COLO668 (cell line): Measurements from ENCODE around the gene KIAA1549.

Experiments
- DNase-seq: peaks from one replicate; lab custom pipeline; 2025; ENCODE audit not compliant: unreplicated experiment; lab: John Stamatoyannopoulos, UW

The KIAA1549 gene

DNA sequence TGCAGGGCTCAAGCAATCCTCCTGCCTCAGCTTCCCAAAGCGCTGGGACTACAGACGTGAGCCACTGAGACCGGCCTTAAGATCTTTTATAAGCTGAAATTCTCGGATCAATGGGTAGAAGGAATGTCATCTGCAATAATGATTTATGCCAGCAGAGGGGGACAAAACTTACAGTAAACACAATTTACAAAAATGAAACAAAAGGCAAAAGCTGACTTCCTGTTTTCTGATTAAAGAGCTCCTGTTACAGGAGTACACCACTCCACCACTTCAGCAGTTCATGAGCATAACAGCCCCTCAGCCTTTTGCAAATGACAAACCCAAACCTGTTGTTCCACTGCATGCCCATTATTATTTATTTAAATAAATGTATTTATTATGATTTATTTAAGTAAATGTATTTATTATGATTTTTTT lies 94.7 kb downstream of the KIAA1549 start:
- peak; percentile 31 for DNase-seq

DNA sequence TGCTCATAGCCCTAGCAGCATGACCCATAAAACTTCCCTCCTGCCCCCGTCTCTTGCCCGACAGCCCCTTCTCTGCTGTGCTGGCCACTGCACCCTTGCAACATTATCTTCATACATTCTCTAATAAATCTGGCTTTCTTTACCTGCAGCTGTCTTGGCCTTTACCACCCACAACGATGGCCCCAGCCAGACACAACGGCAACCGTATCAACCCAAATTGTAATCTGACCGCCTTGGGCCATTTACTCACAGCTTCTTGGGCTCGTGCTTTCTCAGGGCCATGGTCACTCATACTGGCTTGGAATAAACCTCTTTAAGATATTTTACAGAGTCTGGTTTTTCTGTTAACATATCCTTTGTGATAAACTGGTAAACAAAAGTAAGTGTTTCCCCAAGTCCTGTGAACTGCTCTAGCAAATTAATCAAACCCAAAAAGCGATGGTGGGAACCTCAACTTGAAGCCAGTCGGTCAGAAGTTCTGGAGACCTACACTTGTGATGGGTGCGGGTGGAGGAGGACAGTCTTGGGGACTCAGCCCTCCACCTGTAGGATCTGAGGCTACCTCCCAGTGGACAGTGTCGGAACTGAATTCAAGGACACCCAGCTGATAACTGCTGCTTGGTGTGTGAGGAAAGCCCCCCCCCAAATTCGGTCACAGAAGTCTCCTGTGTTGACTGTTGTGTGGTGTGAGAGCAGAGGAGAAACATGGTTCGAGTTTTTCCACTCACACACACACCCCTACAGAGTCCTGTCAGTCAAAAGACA lies 95.6 kb downstream of the KIAA1549 start:
- DNase-seq, result no peak

- no peak for DNase-seq
Measured at GRCh38 chr7:138882249-138882648, 98.9 kb downstream of the KIAA1549 start.

DNA sequence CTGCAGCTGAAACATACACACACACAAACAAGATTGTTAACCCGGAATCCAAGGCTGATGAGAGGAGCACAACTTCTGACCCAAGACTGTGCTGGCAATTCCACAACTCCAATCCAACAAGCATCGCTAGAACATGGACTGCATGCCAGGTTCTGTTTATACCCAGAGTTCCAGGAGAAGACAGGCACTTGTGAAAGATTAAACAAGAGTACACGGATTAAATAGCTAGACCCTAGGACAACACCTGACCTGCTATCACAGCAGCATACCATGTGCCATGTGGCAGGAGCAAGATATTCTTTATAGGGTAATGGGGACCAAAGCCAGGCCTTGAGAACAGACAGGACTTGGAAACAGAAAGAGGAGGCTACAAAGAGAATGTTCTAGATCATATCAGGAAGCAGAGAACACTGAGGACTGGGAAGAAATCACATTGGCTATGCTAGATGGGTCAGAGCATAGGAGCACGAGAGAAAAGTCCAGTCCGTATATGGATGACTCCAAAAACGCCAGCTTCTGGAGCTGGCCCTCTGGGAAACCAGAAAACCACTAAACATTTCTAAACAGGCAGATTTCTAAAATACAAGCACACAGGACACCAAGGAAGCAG lies 99.5 kb downstream of the KIAA1549 start:
- no peak for DNase-seq

DNA sequence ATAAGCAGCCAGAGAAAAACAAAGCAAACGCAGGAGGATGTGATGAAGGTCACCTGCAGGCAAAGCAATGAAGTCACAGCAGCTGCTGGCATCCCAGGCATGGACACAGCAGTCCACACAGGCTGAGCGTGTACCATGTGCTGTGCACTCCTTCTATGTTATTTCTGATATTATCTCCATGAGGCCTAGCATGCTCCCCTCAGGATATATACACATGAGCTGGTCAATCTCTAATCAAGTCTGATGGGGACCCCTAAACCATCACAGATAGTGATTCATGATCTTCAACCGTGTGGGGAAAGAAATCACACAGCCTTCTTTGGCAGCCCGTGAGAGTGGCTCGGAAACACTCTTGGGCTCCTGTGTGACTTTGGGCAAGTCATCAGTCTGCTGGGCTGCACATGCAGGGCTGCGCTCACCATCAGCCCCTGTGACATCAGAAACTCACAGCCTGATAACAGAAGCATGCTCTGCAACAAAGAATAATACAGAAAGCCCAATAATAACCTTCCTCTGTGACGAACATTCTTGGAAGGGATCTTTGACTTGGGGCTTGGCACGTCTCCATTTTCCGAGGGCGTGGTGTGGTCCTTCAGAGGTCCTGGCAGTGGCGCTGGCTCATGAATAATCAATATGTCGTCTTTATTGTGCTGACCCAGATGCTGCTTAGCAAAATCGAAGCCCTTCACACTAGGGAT lies 100.2 kb downstream of the KIAA1549 start:
- no peak for DNase-seq

DNA sequence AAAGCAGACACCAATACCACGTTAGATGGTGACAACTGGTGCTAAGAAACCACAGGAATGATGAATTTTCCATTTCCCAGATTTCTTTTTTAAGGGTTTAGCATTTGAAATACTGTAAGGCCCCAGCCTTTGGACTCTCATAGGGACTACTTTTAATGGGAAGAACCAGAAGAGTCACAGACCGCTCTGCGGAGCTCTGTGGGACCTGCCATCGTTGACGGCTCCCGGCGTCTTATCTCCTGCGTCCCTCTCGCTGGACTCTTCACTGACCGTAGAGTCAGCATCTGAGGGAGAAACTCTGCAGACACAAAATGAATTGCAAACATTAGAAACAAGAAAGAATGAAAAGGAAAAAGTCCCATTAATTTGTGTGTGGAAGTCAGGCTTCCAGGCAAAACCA lies 101.8 kb downstream of the KIAA1549 start:
- DNase-seq, result no peak

GRCh38 chr7:138878856-138879255 lies 102.3 kb downstream of the KIAA1549 start:
- DNase-seq, result no peak

- DNase-seq, result no peak
Measured at GRCh38 chr7:138878051-138878450, 103.1 kb downstream of the KIAA1549 start.

GRCh38 chr7:138876326-138876725 lies 104.9 kb downstream of the KIAA1549 start:
- no peak for DNase-seq

DNA sequence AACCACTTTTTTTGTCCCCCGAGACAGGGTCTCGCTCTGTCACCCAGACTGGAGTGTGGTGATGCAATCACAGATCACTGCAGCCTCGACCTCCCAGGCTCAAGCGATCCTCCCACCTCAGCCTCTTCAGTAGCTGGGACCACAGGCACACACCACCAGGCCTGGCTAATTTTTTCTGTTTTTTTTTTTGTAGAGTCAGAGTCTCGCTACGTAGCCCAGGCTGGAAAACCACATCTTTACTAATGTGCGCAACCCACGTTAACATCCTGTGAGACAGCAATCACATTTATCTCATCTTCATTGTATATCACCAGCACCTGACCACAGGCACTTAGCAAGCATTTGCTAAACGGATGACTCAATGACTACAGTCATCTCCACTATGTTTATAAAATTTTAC lies 105.4 kb downstream of the KIAA1549 start:
- no peak for DNase-seq

DNA sequence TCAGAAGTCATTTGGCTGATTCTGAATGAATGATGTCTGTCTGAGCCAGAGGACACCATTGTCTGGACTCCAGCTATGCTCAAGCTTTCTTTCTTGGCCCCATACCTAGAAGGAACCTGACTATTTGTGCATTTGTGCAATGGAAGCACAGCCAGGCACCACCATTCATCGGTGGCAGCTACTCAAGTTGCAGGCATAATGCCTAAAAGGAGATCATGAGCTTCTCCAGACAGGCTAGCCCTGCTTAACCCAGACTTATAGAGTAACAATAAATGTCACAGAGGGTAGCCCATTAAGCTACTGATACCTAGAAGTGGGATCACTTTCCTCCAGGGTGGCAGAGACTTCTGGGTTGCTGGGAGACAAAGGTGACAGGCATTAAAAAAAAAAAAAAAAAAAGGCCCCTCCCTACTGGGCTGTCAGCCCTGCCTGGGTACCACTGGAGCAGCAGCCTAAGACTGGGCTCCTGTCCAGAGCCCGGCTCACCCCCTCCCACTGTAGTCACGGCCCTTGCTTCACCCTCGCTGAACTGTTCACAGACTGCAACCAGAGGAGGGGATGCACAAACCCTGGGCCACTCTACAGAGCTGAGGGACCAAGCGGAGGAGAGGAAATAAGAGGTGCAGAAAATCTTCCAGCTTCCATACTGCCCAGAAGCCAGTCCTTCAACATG lies 107.8 kb downstream of the KIAA1549 start:
- DNase-seq, result no peak

DNA sequence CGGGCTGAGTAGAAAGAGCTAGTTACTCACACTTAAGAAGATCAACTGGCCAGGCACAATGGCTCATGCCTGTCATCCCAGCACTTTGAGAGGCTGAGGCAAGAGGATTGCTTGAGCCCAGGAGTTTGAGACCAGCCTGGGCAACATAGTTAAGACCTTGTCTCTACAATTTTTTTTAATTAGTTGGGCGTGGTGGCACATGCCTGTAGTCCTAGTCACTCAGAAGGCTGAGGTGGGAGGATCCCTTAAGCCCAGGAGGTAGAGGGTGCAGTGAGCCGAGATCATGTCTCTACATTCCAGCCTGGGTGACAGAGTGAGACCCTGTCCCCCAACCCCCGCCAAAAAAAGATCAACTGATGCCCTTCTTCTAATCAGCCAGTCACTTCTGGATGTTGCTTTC lies 108.6 kb downstream of the KIAA1549 start:
- DNase-seq, result no peak

DNA sequence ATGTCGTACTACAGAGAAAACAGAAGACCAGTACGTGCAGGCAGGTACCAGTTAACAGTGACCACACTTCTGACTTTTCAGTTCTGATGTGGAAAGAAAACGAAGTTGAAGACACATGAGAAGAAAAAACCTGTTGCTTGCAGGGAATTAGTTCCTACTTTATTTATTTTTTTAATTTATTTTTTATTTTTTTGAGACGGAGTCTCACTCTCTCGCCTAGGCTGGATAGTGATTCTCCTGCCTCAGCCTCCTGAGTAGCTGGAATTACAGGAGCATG lies 109.4 kb downstream of the KIAA1549 start:
- DNase-seq, result no peak

GRCh38 chr7:138871065-138871813 lies 110.0 kb downstream of the KIAA1549 start:
- no peak for DNase-seq

DNA sequence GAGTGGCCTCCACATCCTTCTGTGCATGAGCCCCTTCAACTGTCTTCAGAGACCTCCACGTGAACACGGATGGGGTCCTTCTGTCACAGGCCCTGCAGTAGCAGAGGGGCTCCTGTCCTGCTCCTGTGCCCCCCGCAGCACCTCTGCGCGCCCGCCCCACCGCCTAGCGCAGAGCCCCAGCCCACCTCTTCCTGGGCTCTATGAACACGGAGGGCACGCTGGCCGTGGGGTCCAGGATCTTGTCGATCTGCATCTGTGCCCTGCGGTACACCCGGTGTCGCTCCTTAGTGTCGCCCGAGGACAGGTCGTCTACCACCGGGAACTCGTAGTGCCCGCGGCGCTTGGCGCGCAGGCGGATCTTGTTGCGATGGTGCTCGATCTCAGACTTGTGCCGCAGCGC lies 111.8 kb downstream of the KIAA1549 start:
- no peak for DNase-seq

DNA sequence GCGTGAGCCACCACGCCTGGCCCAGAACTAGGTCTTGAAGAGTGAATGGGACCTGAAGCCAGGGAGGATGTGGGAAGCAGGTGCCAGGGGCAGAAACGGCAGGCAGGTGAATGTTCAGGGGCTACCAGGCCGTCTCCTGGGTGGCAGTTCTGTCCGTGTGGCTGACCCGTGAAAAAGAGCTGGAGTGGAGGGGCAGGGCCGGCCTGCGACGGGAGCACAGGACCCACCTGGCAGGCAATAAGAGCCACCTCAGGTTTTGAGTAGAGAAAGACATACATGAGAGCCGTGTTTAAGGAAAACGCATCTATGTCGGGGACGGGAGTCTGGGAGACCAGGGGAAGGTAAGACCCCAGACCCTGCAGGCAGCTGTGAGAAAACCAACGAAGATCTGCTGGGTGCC lies 112.5 kb downstream of the KIAA1549 start:
- DNase-seq, result no peak

DNA sequence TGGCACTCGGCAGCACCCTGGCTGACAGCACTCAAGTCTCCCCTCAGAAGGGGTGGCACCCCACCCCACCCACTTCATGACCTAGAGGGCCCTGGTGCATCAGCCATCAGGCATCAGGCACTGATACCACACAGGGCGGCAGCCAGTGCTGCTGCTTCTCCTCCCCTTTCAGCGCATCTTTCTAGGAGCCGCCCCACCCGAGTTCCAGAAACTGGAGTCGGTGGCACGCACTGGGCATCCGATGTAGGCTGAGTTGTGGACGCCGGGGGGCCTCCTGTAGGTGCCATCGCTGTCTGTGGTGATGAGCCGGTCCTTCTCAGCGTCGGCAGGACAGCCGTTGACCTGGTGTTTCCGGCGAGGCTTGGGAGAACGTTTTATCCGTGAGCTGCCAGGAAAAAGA lies 113.4 kb downstream of the KIAA1549 start:
- DNase-seq, result no peak

DNA sequence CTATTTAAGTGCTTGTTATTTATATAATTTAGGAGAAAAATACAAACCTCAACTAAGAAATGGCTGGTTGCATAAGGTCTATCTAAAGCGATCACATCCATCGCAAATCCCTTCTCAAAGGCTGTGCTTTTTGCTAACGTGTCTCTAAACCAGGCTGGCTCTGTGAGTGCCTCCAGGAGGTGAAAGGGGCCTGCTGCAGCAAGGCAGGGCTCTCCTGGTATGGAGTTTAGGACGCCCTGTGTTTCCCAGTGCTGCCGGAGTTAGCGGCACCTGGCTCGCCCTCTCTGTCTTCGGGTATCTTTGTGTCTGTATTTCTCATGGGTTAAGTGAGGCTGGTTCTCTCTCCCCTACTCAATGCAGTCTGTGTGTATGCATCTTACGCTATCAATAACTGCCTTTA lies 114.8 kb downstream of the KIAA1549 start:
- no peak for DNase-seq

- DNase-seq, result no peak
Measured at GRCh38 chr7:138865843-138866242, 115.3 kb downstream of the KIAA1549 start.

GRCh38 chr7:138864667-138865066 lies 116.5 kb downstream of the KIAA1549 start:
- no peak for DNase-seq

DNA sequence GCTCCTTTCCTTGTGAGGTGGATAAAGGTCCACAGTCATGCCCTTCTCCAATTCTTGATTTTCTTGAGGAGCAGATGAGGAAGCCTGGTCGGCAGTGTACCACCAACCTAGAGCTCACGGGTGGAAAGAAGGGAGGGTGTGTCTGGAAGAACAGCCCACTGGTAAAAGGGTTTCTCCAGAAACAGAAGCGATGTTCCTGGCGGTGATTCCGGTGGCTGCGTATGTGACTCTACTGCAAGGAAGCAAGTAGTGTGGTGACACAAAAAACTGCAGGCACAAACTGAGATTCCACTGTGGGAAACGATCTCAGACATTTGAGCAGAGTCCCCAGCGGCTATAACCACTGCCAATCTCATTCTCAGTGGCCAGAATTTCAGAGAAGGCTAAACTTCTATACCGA lies 117.3 kb downstream of the KIAA1549 start:
- DNase-seq, result no peak
